Femur (tissue), 1 donor: ENCODE results near the gene PRKAG2.
A peak's percentile ranks its signal among the peaks of the same experiment; 100 is the strongest.

ENCODE experiments used
- DNase-seq: peaks from one replicate; pipeline ENCODE4 v3.0.0-alpha.2; 2017

PRKAG2 gene

GRCh38 chr7:151630851-151631569 lies 245.9 kb downstream of the PRKAG2 start:
- no peak for DNase-seq

GRCh38 chr7:151630358-151630757 lies 246.6 kb downstream of the PRKAG2 start:
- DNase-seq = no peak

DNA sequence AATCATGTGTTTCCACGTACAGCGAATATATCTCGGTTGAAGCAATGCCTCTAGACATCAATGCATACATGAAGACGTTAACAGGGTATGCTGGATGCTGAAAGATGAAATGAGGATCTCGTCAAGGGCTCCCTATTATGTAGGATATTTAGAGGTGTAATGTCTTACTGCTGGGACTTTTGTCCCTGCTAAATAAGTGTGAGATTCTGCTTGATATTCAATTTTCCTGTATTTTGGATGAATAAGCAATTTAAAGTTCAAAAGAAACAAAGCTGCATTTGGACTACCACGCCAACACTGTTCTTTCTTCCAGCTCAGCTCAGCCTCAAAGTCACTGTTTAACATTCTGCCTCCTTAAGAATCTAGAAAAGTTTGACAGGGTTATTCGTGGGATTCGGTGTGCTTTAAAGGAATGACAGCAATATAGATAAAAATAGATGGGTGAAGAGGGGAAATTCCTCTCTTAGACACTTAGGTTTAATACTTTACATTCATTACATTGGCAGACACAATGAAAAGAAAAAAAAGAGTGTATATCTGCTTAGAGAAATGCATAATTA lies 247.1 kb downstream of the PRKAG2 start:
- no peak for DNase-seq

DNA sequence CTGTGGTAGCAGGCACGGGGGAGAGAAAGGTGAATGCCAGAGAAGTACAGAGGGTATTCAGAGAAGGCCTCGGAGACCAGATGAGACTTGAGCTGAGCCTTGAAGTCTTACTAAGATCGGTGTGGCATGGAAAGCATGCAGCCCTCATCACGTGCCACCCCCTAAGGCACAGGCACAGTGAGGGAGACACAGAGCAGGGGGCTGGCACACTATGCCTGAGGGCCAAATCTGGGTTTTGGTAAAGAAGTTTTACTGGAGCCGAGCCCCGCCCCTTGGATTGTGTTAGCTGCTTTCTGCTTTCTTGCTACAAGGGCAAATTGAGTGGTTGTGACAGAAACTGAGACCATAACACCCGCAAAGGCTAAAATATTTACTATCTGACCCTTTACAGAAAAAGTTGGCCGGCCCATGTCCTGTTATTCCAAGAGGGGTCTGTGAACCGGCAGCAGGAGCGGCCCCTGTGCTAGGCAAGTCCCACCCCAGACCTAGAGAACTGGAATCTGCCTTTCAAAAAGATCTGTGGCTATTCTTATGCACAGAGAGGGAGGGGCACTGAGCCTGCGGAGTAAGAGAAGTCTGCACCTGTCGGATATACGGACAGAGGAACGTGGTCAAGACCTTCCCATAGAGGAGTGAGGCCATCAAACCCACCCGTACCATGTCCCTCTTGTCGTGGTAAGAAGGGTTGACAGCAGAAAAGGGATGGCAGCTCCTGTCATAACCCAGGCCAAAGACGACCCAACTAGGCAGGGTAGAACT lies 247.9 kb downstream of the PRKAG2 start:
- DNase-seq = no peak

- DNase-seq = peak; percentile 39
These were observed 250.3 kb downstream of the PRKAG2 start for GRCh38 chr7:151626422-151627115.

- no peak for DNase-seq
These were observed 251.3 kb downstream of the PRKAG2 start for GRCh38 chr7:151625606-151626005.

DNA sequence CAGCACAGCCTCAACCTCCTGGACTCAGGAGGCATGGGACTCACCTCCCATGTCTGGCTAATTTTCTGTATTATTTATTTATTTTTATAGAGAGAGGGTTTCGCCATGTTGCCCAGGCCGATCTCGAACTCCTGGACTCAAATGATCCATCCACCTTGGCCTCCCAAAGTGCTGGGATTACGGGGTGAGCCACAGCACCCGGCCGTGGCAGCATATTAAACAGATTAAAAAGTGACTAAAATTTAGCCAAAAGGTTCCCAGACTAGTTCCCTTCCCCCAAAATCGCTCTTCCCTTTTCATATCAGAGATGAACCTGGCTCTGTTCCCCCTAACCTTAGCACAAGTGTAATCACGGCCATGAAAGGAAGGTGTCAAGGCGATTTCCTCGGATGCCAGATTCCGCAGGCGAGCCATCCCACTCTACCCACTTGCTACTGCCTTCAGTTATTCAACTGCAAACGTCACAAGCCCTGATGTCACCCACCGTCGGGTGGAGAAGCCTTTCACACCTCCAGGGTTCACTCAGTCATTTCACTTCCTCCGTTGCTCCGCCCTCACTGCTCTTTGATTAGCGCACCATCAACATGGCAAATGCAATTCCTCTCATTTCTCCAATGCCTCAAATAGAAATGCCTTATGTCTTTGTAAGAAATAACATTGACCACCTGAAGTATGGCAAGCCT lies 252.5 kb downstream of the PRKAG2 start:
- no peak for DNase-seq

DNA sequence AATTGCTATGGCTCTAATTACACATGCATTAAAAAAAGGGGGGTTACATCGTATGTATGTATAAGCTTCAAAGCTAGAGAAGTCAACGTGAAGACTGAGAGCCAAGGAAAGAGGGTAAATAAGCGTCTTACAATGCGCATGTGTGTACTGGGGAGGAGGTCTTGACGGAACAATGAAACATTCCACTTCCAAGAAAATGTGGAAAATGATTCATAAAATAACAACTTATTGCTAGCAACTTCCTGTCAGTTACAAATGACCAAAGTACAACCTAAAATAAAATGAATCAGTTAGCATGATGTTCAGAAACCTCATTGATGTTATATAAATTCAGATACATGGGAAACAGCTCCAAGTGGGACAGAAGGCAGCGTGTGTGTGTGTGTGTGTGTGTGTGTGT lies 253.1 kb downstream of the PRKAG2 start:
- no peak for DNase-seq

DNA sequence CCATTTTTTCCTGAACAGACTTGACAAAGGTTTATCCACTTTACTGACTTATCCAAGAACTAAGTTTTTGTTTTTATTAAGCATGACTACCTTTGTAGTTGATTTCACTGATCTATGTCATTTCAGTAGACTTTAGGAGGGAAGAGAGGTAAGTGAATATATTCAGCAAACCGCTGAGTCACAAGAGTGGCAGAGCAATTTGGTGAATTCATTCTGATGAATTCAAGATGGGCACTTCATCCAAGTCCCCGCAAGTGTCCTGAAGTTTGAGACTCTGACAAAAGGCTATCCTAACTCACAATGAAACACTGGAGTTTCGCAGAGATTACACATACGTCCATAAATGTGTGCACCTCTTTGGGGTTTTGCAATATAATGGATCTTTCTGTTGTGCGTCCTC lies 255.0 kb downstream of the PRKAG2 start:
- no peak for DNase-seq

DNA sequence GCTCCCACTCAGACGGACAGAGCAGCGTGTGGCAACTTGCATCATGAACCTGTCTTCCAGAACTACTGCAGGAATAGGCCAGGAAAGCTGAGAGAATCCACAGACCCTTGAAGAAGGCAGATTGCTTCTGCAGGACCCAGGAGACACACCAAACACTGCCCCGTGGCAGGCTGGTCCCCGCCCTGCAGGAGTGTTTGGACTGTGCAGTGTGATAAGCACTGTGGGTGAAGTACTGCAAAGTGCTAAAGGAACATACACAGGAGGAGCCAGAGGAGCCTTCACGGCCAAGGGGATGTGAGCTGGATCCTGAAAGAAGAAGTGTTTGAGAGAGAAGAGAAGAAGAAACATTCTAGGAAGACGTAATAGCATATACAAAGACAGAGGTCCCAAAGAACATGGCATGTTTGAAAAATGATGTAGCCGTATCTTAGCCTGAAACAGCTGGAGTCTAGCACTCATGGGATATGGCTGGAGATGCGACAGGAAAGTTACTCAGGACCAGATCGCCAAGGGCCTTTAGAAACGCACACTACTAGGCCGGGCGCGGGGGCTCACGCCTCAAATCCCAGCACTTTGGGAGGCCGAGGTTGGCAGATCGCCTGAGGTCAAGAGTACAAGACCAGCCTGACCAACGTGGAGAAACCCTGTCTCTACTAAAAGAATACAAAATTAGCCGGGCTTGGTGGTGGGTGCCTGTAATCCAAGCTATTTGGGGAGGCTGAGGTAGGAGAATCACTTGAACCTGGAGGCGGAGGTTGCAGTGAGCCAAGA lies 260.3 kb downstream of the PRKAG2 start:
- no peak for DNase-seq

DNA sequence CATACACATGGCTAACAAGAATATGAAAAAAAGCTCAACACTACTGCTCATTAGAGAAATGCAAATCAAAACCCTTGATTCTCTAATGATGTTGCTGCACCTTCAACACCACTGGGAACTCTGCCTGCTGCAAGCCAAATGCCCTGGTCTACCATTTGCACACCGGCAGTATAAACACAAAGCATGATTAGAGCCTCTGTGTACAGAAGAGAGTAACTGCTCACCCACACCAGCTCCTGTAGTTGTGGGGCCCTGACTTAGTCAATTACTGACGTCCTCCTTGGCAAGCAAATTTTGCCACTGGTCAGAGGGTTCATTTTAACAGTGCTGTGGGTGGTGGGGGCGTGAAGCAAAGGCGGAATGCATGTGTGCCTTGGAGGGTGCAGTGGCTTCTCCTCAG lies 261.1 kb downstream of the PRKAG2 start:
- DNase-seq = no peak

- DNase-seq = no peak
These were observed 261.9 kb downstream of the PRKAG2 start for GRCh38 chr7:151615058-151615457.

- DNase-seq = no peak
These were observed 262.9 kb downstream of the PRKAG2 start for GRCh38 chr7:151614019-151614418.

DNA sequence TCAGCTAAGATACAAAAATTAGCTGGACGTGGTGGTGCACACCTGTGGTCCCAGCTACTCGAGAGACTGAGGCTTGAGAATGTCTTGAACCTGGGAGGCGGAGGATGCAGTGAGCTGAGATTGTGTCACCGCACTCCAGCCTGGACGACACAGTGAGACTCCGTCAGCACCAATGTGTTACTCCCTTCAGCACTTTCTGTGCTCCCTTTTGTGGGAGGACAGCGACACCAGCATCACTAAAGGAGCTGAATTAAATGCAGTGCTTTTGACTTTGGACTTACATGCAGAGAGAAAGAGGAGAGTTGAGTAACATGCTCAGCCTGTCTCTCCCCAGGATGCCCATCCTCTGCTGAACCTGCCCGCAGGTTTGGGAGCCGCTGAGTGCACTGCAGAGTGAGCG lies 265.0 kb downstream of the PRKAG2 start:
- DNase-seq = no peak

DNA sequence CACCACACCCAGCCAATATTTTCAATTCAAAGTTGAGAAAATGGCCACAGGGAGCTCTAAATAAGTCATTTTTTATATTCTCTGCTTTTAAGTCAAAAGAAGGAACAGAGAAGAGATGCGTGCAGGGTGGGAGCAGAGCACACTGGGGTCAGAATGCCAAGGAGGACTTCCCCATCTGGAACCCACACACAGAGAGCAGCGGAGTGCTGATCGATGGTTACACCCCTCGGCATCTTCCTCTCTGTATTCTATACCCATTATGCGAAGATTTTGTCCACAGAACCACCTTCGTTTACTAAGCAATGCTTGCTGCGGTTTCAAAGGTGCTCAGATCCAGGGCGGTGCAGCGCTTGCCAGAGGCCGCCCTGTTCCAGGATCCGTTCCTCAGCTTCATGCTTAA lies 265.9 kb downstream of the PRKAG2 start:
- no peak for DNase-seq

DNA sequence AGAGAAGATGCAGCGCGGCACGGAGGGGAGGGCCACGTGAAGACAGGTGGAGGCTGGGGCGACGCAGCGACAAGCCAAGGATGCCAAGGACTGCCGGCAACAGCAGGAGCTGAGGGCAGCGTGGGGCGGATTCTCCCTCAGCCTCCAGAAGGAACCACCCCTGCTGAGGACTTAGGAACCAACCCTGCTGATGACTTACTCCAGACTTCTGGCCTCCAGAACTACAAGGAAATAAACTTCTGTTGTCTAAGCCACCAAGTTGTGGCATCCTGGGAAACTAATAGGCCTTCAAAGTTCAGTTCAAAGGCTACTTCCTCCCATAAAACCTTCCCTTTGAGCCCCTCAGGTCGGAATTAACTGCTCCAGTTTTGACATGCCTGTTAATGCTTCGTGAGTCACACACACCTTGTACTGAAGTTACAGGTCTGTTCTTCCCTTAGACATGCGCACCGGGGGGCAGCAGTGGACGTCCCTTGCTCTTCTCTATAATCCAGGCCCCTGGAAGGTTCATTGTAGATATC lies 268.8 kb downstream of the PRKAG2 start:
- DNase-seq = no peak

DNA sequence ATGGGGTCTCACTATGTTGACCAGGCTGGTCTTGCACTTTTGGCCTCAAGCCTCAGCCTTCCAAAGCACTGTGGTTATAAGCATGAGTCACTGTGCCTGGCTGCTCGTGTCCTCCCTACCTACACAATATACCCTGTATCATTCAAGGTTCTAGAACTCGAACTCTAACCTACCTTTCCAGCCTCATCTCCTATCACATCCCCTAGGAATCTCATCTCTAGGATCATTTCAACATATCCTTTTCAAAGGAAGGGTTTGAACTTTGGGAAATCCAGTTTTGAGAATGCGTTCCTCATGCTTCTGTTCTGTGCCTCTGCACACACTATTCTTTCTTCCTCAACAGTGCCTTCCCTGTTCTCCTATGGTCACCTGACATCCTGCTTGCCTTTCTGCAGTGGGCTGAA lies 269.4 kb downstream of the PRKAG2 start:
- DNase-seq = no peak

DNA sequence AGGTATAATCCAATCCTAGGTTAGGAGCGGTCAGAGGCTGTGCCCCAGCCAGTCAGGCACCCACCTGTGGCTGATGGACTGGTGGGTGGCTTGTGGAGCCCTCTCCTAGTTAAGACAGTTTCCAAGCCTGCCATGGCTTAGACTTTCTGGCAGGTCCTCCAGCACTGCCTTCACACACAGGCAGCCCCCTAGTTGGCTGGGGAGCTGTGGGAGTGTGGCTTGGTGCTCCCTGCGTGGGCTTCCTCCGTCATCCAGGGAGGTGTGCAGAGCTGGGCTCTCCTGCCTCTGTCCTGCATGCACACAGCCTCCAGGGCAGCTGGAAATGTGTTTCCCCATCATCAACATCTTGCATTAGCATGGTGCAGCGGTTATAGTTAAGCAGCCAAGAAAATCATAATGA lies 273.0 kb downstream of the PRKAG2 start:
- no peak for DNase-seq

GRCh38 chr7:151601521-151602305 lies 275.2 kb downstream of the PRKAG2 start:
- DNase-seq = no peak

DNA sequence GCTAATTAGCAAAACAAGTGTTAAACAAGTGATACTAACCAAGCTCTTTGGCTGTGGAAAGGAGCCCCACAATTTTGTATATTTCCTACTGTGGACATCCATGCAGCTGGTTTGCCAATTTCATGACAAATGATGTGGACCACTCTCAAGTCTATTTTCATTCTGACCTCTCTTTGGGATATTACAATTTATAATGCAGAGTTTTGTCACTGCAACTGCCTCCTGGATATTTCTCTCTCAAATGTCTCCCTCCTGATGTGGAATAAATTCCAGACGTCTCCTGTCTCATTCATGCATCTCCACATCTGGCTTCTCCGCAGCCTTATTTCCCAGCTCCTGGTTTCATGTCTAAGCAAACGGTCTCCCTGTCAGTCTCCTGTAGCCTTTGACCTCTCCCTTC lies 276.6 kb downstream of the PRKAG2 start:
- no peak for DNase-seq
